AG08395 (cell line): ENCODE results near the gene OSGIN1.

Experiments used
- DNase-seq: peaks from one replicate; pipeline ENCODE4 v3.0.0; 2012; ENCODE audit warnings: mixed read lengths, low spot score

Gene OSGIN1

DNA sequence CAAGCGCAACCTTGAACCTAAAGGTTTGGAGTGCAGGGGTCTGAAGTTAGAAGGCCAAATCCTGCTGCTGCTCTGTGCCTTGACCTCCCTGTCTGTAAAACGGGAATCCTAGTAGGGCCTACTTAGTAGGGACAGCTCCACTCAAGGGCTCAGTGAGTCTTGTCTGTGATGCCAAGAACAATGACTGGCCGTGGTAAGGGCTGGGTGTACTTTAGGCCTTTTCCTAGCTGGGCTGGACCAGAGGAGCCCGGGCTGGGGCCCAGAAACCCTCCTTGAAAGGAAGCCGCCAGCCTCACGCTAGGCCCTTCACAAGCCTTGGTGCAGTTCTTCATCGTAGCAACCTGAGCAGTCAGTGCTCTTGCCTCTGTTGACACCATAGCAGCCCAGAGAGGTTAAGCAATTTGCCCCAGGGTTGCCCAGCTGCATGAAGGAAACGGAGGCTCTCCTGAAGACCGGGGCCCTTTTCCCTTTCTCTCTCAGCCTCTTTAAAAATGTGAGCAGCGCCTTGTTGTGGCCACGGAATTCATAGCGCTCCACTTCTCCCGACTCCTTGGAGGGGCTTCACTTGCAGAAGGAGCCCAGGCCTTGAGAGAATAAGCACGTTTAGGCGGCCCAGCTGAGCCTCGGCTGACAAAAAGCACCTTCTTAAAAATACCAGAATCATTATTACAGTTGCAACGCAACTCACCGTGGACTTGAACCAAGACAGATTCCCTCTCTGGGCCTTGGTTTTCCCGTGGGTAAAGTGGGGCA is 19.4 kb downstream of the OSGIN1 start:
- DNase-seq = no peak

GRCh38 chr16:83973077-83973476 is 20.0 kb downstream of the OSGIN1 start:
- no peak for DNase-seq

DNA sequence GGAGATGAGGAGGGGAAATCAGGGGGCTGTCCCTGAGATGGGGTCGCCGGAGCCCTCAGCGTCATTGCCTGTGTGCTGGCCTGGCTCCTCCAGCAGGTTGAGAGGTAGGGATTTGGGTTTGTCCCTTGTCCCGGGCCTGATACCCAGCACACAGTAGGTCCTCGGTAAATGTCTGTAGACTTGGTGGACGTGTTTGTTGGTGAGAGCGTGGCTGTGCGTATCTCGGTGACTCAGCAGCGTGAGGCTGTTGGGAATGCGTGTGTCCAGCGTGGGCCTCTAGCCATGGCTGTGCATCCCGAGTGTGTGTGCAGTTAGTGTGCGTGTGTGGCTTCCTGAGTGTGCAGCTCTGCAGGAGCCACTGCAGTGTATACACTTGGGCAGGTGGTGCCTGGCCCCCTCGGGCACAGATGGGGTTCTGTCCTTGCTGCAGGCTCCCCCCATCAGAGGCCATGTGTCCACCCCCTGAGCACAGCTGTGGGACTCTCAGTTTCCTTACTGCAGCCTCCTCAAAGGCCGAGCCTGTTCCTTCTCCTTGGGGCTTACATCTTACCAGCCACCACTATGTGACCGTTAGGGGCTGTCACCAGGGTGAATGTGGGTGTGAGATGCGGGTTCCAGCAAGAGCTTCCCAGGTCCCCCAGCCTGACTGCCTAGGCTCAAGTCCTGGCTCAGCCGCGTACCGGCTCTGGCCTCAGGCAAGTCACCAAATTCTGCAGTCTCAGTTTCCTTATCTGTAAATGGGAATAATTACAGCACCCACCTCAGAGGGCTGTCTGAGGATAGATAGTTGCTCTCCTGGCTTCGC is 20.7 kb downstream of the OSGIN1 start:
- DNase-seq = no peak

DNA sequence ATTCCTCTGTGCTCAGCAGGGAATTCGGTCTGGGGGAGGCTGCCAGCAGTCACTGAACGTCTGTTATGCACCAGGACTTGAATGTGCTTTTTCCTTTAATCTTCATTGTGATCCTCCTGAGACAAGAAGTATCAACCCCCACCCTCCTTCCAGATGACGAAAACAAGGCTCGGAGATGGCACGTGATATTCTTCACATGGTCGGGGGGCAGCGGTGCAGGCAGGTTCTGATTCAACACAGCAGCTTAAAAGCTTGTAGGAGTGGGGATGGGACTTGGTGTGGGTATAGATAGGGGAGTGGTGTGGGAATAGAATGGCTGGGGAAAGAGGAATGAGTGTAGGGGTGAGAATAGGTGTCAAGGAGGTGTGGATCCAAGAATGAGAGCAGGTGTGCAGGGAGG is 21.4 kb downstream of the OSGIN1 start:
- no peak for DNase-seq

- no peak for DNase-seq
Measured at GRCh38 chr16:83975590-83976260, 22.7 kb downstream of the OSGIN1 start.

- no peak for DNase-seq
Measured at GRCh38 chr16:83977056-83977815, 24.2 kb downstream of the OSGIN1 start.

DNA sequence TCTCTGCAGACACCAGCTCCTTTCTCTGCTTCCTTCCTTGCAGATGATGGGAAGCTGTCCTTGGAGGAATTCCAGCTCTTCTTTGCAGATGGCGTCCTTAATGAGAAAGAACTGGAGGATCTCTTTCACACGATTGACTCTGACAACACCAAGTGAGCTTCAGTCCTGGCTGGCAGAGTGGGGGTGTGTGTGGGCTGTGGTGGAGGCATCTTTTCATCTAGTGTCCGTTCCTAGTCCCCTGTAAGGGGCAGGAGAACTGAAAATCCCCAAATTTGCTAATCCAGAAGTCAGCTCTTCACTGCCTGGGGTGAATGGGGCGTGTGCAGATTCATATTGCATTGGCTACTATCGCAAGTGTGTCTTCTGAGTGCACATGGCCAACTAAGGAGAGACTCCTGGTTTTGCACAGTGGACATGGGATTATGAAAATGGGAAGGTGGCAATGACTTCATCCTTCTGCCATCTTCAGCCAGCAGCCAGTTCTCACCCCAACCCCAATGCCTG is 25.4 kb downstream of the OSGIN1 start:
- DNase-seq = no peak

DNA sequence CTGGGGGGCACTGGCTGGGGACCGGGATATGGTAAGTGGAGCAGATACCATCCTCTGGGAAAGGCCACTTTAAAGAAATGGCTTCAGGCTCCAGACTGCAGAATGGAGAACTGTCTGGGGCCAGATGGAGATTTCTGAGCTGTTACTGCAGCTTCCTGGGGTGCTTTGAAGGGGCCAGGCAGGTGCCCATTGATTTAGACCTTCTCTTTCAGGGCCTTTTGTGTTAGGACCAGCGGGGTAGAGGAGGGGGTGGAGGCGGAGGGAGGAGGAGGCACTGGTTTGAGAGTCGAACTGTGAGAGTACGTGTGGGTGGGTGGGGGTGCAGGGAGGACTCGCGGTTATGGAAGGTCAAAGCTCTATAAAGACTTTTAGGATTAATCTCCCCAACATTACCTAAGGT is 26.4 kb downstream of the OSGIN1 start:
- no peak for DNase-seq

DNA sequence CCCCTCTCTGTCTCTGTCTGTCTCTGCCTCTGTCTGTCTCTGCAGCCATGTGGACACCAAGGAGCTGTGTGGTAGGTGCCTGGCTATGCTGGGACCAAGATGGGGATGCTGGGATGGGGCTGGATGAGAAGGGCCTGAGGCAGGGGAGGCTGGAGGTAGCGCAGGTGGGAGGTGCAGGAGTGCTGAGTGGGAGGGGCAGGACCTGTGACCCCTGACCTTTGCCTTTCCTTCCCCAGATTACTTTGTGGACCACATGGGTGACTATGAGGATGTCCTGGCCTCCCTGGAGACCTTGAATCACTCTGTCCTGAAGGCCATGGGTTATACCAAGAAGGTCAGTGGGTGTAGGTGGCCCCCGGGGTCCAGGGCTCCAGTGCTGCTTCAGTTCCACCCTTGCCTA is 27.8 kb downstream of the OSGIN1 start:
- no peak for DNase-seq

GRCh38 chr16:83981799-83982198 is 28.8 kb downstream of the OSGIN1 start:
- no peak for DNase-seq

DNA sequence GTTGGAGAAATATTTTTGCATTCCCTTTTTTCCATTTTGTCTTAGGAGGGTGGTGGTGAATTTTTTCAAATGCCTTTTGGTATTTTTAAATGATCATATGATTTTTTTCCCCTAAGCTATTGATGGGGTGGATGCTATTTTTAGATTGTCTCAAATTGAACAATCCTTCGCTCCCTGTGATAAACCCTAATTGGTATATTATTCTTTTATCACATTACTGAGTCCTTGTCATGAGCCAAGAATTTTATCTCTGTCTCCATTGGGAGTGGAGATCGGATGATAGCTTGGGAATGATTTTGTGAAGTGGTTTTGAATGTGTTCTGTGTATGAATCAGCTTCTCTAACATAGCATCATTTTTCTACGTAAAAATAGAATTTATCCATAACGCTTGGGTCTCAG is 30.5 kb downstream of the OSGIN1 start:
- no peak for DNase-seq

- DNase-seq = no peak
Measured at GRCh38 chr16:83989300-83989699, 36.3 kb downstream of the OSGIN1 start.

GRCh38 chr16:83990492-83990891 is 37.5 kb downstream of the OSGIN1 start:
- no peak for DNase-seq

GRCh38 chr16:83992624-83993023 is 39.6 kb downstream of the OSGIN1 start:
- peak; percentile 47 for DNase-seq

DNA sequence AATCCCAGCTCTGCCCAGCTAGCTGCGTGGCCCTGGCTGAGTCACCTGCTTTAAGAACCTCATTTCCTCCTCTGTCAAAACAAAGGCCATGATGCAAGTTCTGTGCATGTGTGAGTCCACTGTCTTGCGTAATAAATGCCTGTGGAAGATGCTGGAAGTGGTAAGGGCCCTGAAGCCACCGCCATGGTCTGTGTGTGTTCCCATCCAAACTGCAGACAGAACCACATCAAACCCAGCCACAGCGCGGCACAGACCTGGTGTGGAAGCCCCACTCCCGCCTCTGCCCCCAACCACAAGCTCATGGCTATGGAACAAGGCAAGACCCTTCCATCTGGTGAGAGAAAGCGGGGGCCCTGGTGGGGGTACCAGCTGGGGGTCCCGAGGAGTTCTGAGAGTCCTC is 41.0 kb downstream of the OSGIN1 start:
- peak; percentile 94 for DNase-seq

GRCh38 chr16:83994703-83995102 is 41.7 kb downstream of the OSGIN1 start:
- no peak for DNase-seq

- DNase-seq = no peak
Measured at GRCh38 chr16:83995754-83996153, 42.7 kb downstream of the OSGIN1 start.

- no peak for DNase-seq
Measured at GRCh38 chr16:83996481-83997252, 43.6 kb downstream of the OSGIN1 start.

DNA sequence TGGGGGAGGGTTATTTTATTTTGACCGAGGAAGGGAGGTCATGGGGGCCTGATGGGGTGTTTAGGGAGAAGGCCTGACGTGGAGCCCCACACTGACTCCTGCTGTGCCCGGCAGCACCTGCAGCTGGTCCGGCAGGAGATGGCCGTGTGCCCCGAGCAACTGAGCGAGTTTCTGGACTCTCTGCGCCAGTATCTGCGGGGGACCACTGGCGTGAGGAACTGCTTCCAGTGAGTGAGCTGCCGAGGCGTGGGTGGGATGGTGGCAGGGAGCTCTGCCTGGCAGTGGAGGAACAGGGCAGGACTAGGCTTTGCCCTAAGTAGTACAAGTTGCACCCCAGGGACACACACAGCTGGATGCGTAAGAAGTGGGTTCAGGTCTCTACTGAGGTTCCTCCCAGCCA is 45.1 kb downstream of the OSGIN1 start:
- DNase-seq = no peak

- no peak for DNase-seq
Measured at GRCh38 chr16:84000989-84001642, 48.1 kb downstream of the OSGIN1 start.

DNA sequence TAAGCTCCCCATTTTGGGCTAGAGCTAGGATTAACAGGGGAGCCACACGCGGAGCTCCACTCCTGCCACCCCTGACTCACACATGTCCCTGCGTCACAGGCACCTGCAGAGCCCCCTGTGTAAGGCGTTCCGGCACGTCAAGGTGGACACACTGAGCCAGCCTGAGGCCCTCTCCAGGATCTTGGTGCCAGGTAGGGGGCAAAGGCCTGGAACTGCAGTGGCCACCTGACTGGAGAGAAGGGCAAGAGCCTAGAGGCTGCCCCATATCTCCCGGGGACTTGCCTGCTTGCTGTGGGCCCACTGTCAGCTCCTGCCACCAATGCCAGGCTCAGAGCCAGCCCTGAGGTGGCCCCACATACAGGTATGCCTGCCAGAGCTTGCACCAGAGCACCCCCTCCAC is 48.7 kb downstream of the OSGIN1 start:
- no peak for DNase-seq
